T-cell (primary cell): Measurements from ENCODE around the gene CAPRIN1. TPM values are rescaled to one million over a fixed set of nuclear protein-coding genes. Genes with fewer than 3 reads are reported as not detected.

Experiments
- ATAC-seq, 4 experiments: fragments of 200-7000 bp in 3 of 4; fragments of 150-1000 bp in 1 of 4; cut with Tn5 transposase; replicated peaks in 1 of 4; 1 replicate in 3 of 4; 2 replicates in 1 of 4; pipeline ENCODE4 v1.10.0; 2021; ENCODE audit warnings: moderate library complexity in 3 of 4, mild to moderate bottlenecking in 2 of 4, moderate number of reproducible peaks in 1 of 4
- CTCF ChIA-PET, 2 donors: fragments of 300-600 bp; sonication (Branson Sonifier 250); formaldehyde crosslinking; loops; one replicate each; lab custom pipeline; 2022; ENCODE audit warnings: antibody characterized with exemption in 2 of 2; lab: Charles Lee
- POLR2A ChIA-PET, 2 donors: fragments of 300-600 bp; sonication (Branson Sonifier 250); formaldehyde crosslinking; loops; one replicate each; lab custom pipeline; 2022; ENCODE audit warnings: antibody characterized with exemption in 2 of 2; lab: Charles Lee
- DNase-seq, 35 experiments: peaks; one replicate each; pipeline versions ENCODE4 v3.0.0 to v3.0.0-alpha.2; 2013 to 2023
- H3K27ac ChIP-seq: one replicate; pipeline ENCODE4 v1.5.1; 2013; ENCODE audit warnings: low read length
- H3K27me3 ChIP-seq, 2 experiments: replicated peaks in 1 of 2; 1 replicate in 1 of 2; 2 replicates in 1 of 2; pipeline versions ENCODE4 v1.6.1 to v1.7.0; 2013; ENCODE audit warnings: low read length in 1 of 2, mixed read lengths in 1 of 2; ENCODE audit not compliant: control insufficient read depth in 2 of 2, insufficient read depth in 2 of 2; ENCODE audit errors: extremely low read depth in 1 of 2
- H3K36me3 ChIP-seq, 2 donors: 1 replicate in 1 of 2; 2 replicates in 1 of 2; pipeline versions ENCODE4 v1.6.1 to v1.7.0; 2013; ENCODE audit warnings: low read length in 1 of 2; ENCODE audit not compliant: control insufficient read depth in 2 of 2, insufficient read depth in 1 of 2; ENCODE audit errors: extremely low read depth in 1 of 2
- H3K4me1 ChIP-seq, 2 experiments: 1 replicate in 1 of 2; 2 replicates in 1 of 2; pipeline versions ENCODE4 v1.6.1 to v1.7.0; 2013; ENCODE audit warnings: low read length in 2 of 2, mixed read lengths in 1 of 2; ENCODE audit not compliant: insufficient read depth in 2 of 2, control insufficient read depth in 1 of 2; ENCODE audit errors: extremely low read depth in 1 of 2
- H3K4me3 ChIP-seq, 2 donors: 1 replicate in 1 of 2; 2 replicates in 1 of 2; pipeline versions ENCODE4 v1.5.1 to v1.7.0; 2013; ENCODE audit warnings: mild to moderate bottlenecking in 2 of 2, low read length in 1 of 2, moderate library complexity in 1 of 2; ENCODE audit not compliant: control insufficient read depth in 1 of 2; ENCODE audit errors: extremely low read depth in 1 of 2
- H3K9me3 ChIP-seq: 2 replicates; pipeline ENCODE4 v1.7.0; 2013
- H3K27ac Mint-ChIP-seq, 2 donors: one replicate each; pipeline ENCODE4 v1.8.0; 2020 to 2021; ENCODE audit warnings: mild to moderate bottlenecking in 2 of 2, mixed read lengths in 2 of 2
- H3K27me3 Mint-ChIP-seq, 2 donors: one replicate each; pipeline ENCODE4 v1.8.0; 2021 to 2022; ENCODE audit warnings: mixed read lengths in 2 of 2
- H3K36me3 Mint-ChIP-seq: one replicate; pipeline ENCODE4 v1.8.0; 2021; ENCODE audit warnings: mixed read lengths
- H3K4me1 Mint-ChIP-seq, 3 donors: one replicate each; pipeline ENCODE4 v1.8.0; 2020 to 2022; ENCODE audit warnings: mixed read lengths in 3 of 3, mild to moderate bottlenecking in 1 of 3
- H3K4me3 Mint-ChIP-seq, 3 donors: one replicate each; pipeline ENCODE4 v1.8.0; 2020 to 2022; ENCODE audit warnings: mild to moderate bottlenecking in 3 of 3, mixed read lengths in 3 of 3, moderate library complexity in 3 of 3
- H3K9me3 Mint-ChIP-seq, 3 donors: one replicate each; pipeline ENCODE4 v1.8.0; 2020 to 2022; ENCODE audit warnings: mixed read lengths in 3 of 3
- WGBS: methylation state at CpG from one replicate; pipeline ENCODE4 v1.1.5; 2013; ENCODE audit warnings: missing lambda C conversion rate; ENCODE audit not compliant: insufficient coverage; 5-methylcytosine and 5-hydroxymethylcytosine counted together
- total RNA-seq, 35 experiments: library from RNA in 6 of 35; stranded (reverse) in 6 of 35; fragments of 120-200 nt in 1 of 35; gene quantifications; one replicate each; pipeline versions ENCODE4 v1.2.1 to v1.2.4 and lab custom pipeline; 2013 to 2026

Gene CAPRIN1
- total RNA-seq, 5 donors from 2014 or later (not counting 1 experiment from before 2014, with no cell fraction given) = 106 to 148 (median 143) TPM

DNA sequence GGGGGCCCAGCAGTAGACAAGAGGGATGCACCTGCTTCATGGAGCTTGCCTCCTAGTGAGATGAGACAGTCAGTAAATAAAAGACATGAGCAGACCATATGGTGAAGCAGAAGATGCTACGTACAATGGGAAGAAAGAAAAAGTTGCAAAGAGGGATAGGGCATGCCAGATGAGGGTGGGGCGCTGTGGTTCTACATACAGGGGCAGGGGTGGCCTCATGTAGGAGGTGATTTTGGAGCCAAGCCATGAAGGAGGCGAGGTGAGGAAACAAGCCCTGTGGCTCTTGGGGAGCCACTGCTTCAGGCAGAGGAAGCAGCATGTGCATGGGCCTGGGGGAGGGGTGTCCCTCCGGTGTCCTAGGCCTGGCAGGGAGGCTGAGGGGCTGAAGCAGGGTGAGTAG lies 69.1 kb downstream of the CAPRIN1 start:
- POLR2A ChIA-PET = no interaction called here
- no peaks in the 10 kb centered on the region for H3K27me3 Mint-ChIP-seq
- DNase-seq (no peak), ATAC-seq (no peak)
- no peaks in the 10 kb centered on the region for H3K9me3 Mint-ChIP-seq
- Histone ChIP-seq H3K4me3 (no peak overlapping the region), H3K27ac (no peak overlapping the region), H3K27me3 (no peaks in the 10 kb centered on the region), H3K36me3 (peaks cover 18 to 93% of the 10 kb centered on the region in 2 donors), H3K9me3 (no peaks in the 10 kb centered on the region), H3K4me1 (no peaks in the 10 kb centered on the region)
- H3K4me3 Mint-ChIP-seq = no peak overlapping the region
- CTCF ChIA-PET = no interaction called here
- no peaks in the 10 kb centered on the region for H3K4me1 Mint-ChIP-seq
- 95% methylated on average over 4 of the region's 4 CpGs for WGBS
- no peak overlapping the region for H3K27ac Mint-ChIP-seq
- peaks cover 69% of the 10 kb centered on the region for H3K36me3 Mint-ChIP-seq

DNA sequence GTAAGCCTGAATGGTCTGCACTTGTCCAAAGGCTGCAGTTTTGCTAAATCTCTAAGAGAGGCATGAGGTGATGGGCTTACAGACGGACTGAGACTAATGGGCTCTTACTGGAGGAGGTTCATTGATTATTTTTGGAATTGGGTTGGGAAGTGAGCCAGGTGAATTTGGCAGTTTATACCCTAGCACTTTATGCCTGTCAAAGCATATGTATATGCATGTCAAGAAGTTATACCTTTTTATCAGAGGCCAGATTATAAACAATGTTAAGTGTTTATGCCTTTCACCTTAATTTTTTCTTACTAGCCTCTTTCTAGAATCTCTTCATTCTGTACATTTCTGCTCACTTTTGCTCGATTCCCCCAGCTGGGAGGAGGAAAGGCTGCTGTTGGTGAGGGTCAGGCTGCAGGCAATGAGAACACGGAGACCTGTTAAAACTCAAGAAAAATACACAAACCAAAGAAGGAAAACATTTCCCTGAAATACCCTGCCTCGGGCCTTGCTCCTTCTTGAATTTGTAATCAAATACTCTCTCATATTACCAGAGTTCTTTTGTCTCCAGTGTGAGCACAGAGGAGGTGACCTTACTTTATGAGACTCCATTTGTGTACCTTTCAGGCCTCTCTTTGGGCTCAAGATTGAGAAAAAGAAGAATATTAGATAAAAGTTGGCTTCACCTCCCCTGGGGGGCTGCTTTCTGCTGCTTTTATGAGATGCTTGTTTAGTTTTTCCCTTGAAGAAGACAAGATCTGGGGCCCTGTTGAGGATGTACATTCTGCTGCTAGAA lies 73.5 kb downstream of the CAPRIN1 start:
- no peak overlapping the region for H3K4me3 Mint-ChIP-seq
- no CpG with 5 or more reads among the region's 4 CpGs for WGBS
- peaks cover 68% of the 10 kb centered on the region for H3K36me3 Mint-ChIP-seq
- no peak overlapping the region for H3K4me3 ChIP-seq
- H3K27me3 Mint-ChIP-seq = no peaks in the 10 kb centered on the region
- no peak overlapping the region for H3K27ac ChIP-seq
- no peak for ATAC-seq
- H3K27ac Mint-ChIP-seq = no peak overlapping the region
- peaks cover 11 to 79% of the 10 kb centered on the region in 2 donors for H3K36me3 ChIP-seq
- no peaks in the 10 kb centered on the region for H3K4me1 ChIP-seq
- ChIA-PET CTCF (no interaction called here), POLR2A (no interaction called here)
- H3K4me1 Mint-ChIP-seq = no peaks in the 10 kb centered on the region
- no peaks in the 10 kb centered on the region for H3K9me3 ChIP-seq
- DNase-seq = no peak
- no peaks in the 10 kb centered on the region for H3K9me3 Mint-ChIP-seq
- H3K27me3 ChIP-seq = no peaks in the 10 kb centered on the region

- Histone ChIP-seq H3K36me3 (peaks cover 21 to 83% of the 10 kb centered on the region in 2 donors), H3K4me3 (no peak overlapping the region), H3K4me1 (no peaks in the 10 kb centered on the region), H3K9me3 (no peaks in the 10 kb centered on the region), H3K27me3 (no peaks in the 10 kb centered on the region), H3K27ac (no peak overlapping the region)
- WGBS = 100% methylated on average over 2 of the region's 12 CpGs
- Mint-ChIP-seq H3K4me3 (no peak overlapping the region), H3K27me3 (no peaks in the 10 kb centered on the region), H3K27ac (no peak overlapping the region), H3K4me1 (no peaks in the 10 kb centered on the region), H3K36me3 (peaks cover 71% of the 10 kb centered on the region), H3K9me3 (no peaks in the 10 kb centered on the region)
- DNase-seq = no peak
- POLR2A ChIA-PET = no interaction called here
- CTCF ChIA-PET = interaction anchor here (0.5 to 0.6 kb wide), 3 partner anchors 18 to 761 kb away, joined by 3 read pairs; no protein-coding TSS in a partner anchor
- no peak for ATAC-seq
Observed at GRCh38 chr11:34126959-34127848, 75.7 kb downstream of the CAPRIN1 start.

GRCh38 chr11:34128824-34129223 lies 77.3 kb downstream of the CAPRIN1 start:
- ATAC-seq (no peak), DNase-seq (no peak)
- Mint-ChIP-seq H3K36me3 (peaks cover 73% of the 10 kb centered on the region), H3K9me3 (no peaks in the 10 kb centered on the region), H3K4me3 (no peak overlapping the region), H3K27me3 (no peaks in the 10 kb centered on the region), H3K4me1 (no peaks in the 10 kb centered on the region), H3K27ac (no peak overlapping the region)
- peaks cover 21 to 82% of the 10 kb centered on the region in 2 donors for H3K36me3 ChIP-seq
- H3K4me1 ChIP-seq = no peaks in the 10 kb centered on the region
- ChIA-PET CTCF (no interaction called here), POLR2A (no interaction called here)
- no peaks in the 10 kb centered on the region for H3K27me3 ChIP-seq
- no peak overlapping the region for H3K27ac ChIP-seq
- 95% methylated on average over 3 of the region's 3 CpGs for WGBS
- H3K9me3 ChIP-seq = no peaks in the 10 kb centered on the region
- no peak overlapping the region for H3K4me3 ChIP-seq

DNA sequence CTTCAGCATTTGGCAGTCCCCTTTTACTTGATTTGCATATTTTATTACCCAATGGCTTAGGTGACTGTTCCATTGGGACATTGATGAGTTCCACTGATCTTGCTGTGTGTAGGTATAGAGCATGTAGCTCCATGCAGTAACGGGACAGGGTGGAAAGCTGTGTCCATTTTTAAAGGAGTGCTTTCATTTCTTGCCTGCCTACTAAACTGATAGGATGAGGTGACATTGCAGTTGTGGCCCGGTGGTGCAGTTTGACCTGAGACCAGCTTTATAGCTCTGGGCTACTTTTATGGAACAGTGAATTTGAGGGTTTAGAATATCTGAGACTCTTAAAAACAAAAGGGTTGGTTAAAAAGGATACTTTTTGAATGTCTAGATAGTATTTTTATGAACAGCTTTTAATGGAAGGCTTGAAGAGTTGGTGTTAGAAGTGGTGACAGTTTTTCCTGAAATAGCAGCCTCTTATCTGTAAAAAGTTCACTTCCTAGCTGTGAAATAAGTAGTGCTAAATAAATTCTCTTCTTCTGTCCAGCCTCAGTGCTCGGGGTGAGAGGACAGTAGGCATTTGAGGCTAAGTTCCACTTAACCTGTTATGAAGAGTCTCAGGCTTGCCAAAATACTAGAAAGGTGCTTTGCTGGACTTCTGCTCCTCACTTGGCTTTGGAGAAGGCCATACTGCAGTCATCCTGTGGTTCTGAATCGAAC lies 80.9 kb downstream of the CAPRIN1 start:
- peaks cover 34 to 83% of the 10 kb centered on the region in 2 donors for H3K36me3 ChIP-seq
- ChIA-PET POLR2A (interaction anchor here in 1 of 2 donors (0.6 kb wide), 1 partner anchor 26 kb away, joined by 5 read pairs; no protein-coding TSS in a partner anchor), CTCF (interaction anchor here in 1 of 2 donors (0.5 to 1.4 kb wide), 2 partner anchors 63 to 136 kb away, joined by 4 to 5 read pairs; no protein-coding TSS in a partner anchor)
- no peaks in the 10 kb centered on the region for H3K9me3 ChIP-seq
- DNase-seq (no peak), ATAC-seq (no peak)
- no peak overlapping the region for H3K4me3 Mint-ChIP-seq
- H3K9me3 Mint-ChIP-seq = no peaks in the 10 kb centered on the region
- 100% methylated on average over 4 of the region's 4 CpGs for WGBS
- H3K4me1 ChIP-seq = no peaks in the 10 kb centered on the region
- peaks cover 0 to 7% (median 0%) of the 10 kb centered on the region in 3 donors for H3K4me1 Mint-ChIP-seq
- no peaks in the 10 kb centered on the region for H3K27me3 ChIP-seq
- H3K27ac ChIP-seq = no peak overlapping the region
- peaks cover 71% of the 10 kb centered on the region for H3K36me3 Mint-ChIP-seq
- H3K27ac Mint-ChIP-seq = no peak overlapping the region
- no peaks in the 10 kb centered on the region for H3K27me3 Mint-ChIP-seq
- no peak overlapping the region for H3K4me3 ChIP-seq

DNA sequence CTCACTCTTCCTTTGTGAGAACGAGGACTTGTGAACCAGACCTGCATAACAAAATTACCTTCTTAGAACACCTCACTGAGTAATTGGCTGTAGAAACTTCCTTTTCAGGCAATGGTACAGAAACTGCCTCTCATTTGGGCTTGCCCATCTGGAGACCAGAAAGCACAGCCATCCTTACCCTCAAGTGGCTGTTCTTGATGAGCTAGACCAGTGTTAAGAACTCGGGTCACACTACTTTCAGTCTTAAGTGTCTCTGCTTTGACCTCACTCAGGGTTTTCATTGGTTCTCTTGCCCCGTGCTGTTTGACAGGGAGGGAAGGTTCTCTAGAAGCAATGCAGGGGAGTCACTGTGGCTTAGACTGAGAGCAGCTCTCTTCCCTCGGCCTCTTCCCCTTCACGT lies 83.2 kb downstream of the CAPRIN1 start:
- Mint-ChIP-seq H3K36me3 (peaks cover 76% of the 10 kb centered on the region), H3K27ac (no peak overlapping the region), H3K4me1 (peaks cover 0 to 9% (median 0%) of the 10 kb centered on the region in 3 donors), H3K9me3 (no peaks in the 10 kb centered on the region), H3K4me3 (no peak overlapping the region), H3K27me3 (no peaks in the 10 kb centered on the region)
- Histone ChIP-seq H3K36me3 (peaks cover 38 to 91% of the 10 kb centered on the region in 2 donors), H3K4me1 (no peaks in the 10 kb centered on the region), H3K4me3 (no peak overlapping the region), H3K27ac (no peak overlapping the region), H3K9me3 (no peaks in the 10 kb centered on the region), H3K27me3 (no peaks in the 10 kb centered on the region)
- no peak for ATAC-seq
- ChIA-PET POLR2A (no interaction called here), CTCF (no interaction called here)
- DNase-seq = no peak
- 57% methylated on average over 1 of the region's 5 CpGs for WGBS
